ENCODE measurements around the gene PRDM13. TPM values are rescaled to one million over a fixed set of nuclear protein-coding genes. Genes with fewer than 3 reads are reported as not detected.
A peak's percentile ranks its signal among the peaks of the same experiment; 100 is the strongest.

The PRDM13 gene
- not detected for total RNA-seq
- polyA plus RNA-seq = not detected
- total RNA-seq = 0 to 0.50 (median 0) reads per million in 6 experiments

DNA sequence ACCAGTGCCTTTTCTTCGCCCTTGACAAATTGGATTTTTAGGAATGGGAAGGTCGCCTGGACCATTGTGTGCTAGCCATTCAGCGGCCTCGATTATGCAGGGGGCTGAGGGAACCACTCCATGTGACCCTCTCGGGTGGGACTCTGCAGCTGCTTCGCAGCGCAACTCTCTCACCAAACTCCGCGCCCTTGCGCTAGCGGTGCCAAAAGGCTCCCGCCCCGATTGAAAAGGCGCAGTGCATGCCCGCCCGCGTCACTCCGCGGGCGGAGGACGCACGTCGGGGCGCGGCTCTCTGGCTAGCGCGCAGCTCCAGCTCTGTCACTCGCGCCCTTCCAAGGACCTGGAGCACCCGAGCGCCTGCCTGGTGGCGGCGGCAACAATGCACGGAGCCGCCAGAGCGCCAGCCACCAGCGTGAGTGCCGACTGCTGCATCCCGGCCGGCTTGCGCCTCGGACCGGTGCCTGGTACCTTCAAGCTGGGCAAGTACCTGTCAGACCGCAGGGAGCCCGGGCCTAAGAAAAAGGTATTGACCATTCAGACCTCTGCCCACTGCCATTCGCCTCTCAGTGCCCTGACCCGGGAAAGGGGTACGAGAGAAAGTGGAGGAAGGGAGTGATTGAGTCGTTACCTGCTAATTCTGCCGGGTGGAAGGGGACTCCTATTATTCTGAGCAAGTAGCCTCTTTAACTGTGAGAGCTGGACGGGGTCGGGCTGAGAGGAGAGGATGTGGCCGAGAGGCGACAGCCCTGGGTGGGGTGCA is at the start of gene PRDM13:
TSS of gene PRDM13 (plus strand) at position 178 of the 760 bp plus-strand sequence. CDS start at position 380, 202 bp downstream.
- peaks cover 2 to 18% (median 14%) of the 10 kb centered on the region in 3 donors for H3K36me3 Mint-ChIP-seq
- no peak for DNase-seq
- peaks cover 16 to 50% (median 41%) of the 10 kb centered on the region in 4 donors for H3K4me1 Mint-ChIP-seq
- H3K27me3 Mint-ChIP-seq = peaks cover 62 to 98% (median 86%) of the 10 kb centered on the region in 5 donors
- POLR2A ChIA-PET = no interaction called here
- peak within 1 kb of the TSS in 2 of 10 donors; percentile 22 to 48 for H3K4me3 Mint-ChIP-seq
- H3K27ac Mint-ChIP-seq = peak within 1 kb of the TSS in 2 of 10 donors; percentile 9 to 29
- H3K9me3 Mint-ChIP-seq = peaks cover 0 to 25% (median 11%) of the 10 kb centered on the region in 9 donors
- ATAC-seq = no peak

DNA sequence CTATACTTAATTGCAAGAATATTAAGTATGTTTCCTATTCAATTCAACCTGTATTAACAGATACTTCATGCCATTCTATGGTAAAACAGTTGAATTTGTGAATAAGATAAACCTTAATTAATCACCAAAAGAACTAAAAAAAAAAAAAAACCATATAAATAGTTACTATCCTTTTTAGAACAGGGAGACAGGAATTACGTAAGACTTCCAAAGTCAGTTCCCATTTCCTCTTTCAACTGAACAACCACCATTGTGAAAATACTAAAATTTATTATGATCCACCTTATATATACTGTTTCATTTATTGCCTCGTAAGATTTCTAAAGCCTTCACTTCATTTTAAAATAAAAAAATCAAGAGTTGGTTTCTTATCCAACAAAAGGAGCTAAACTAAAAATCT is 47.6 kb upstream of the PRDM13 start:
- POLR2A ChIA-PET = no interaction called here
- H3K36me3 Mint-ChIP-seq = peaks cover 20 to 75% (median 32%) of the 10 kb centered on the region in 3 donors
- ATAC-seq = no peak

DNA sequence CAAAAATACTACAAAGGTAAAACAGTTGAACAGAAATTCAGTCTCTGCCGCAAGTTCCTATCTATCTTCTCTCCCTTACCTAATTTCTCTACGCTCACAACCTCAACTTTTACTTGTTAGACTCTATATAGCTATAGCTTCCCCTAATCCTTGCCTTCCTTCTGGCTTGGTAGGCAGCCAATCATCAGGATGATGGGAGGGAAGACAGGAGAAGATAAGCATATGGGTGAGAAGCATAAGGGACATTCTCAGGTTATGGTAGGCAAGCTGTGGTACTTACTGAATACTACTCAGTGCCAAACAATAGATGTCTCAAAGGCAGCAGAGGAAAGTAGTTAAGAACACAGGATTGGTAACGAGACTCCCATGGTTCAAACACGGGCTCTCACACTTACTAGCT is 46.0 kb upstream of the PRDM13 start:
- peaks cover 4 to 24% (median 16%) of the 10 kb centered on the region in 4 donors for H3K4me1 Mint-ChIP-seq
- POLR2A ChIA-PET = interaction anchor here (0.5 kb wide), 1 partner anchor 12 kb away, joined by 4 read pairs; no protein-coding TSS in a partner anchor
- H3K27me3 Mint-ChIP-seq = no peaks in the 10 kb centered on the region
- no peak overlapping the region for H3K4me3 Mint-ChIP-seq
- no peak overlapping the region for H3K27ac Mint-ChIP-seq
- no peak for DNase-seq
- ATAC-seq = no peak
- peaks cover 13 to 62% (median 27%) of the 10 kb centered on the region in 3 donors for H3K36me3 Mint-ChIP-seq
- no peaks in the 10 kb centered on the region for H3K9me3 Mint-ChIP-seq

More for the DNA sequence above, 47.6 kb upstream of the PRDM13 start:
- Mint-ChIP-seq H3K4me1 (peaks cover 4 to 13% (median 9%) of the 10 kb centered on the region in 4 donors), H3K4me3 (no peak overlapping the region), H3K9me3 (no peaks in the 10 kb centered on the region), H3K27me3 (no peaks in the 10 kb centered on the region), H3K27ac (no peak overlapping the region)
- DNase-seq = no peak

DNA sequence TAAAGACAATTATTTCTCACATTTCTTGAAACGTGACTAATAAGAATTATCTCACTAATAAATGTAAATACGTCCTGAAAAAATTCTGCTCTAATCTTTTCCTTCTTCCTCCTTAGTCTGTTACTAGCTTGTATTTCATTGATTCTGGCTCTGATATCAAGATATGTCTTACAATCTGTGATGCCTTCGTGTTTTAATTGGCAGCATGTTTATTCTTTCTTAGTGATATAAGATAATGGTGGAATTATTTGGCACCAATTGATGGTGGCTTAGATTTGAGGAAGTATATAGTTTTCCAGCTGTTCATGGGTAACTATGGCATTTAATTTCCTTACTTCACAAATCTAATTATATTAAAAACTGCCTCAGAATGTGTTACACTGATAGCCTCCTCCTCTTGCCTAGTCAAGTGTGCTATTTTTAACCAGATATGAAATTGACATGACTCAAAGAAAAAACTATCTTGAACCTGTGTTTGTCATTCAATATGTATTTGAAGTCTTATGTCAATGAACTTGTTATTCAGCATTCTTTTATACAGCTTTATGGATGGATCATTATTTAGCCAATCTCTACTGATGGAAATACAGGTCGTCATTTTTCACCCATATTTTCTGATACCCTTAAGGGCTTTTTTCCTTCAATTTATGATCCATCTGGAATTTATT is 43.4 kb upstream of the PRDM13 start:
- peaks cover 10 to 45% (median 32%) of the 10 kb centered on the region in 4 donors for H3K4me1 Mint-ChIP-seq
- no peak overlapping the region for H3K27ac Mint-ChIP-seq
- ATAC-seq (no peak), DNase-seq (no peak)
- H3K9me3 Mint-ChIP-seq = no peaks in the 10 kb centered on the region
- H3K4me3 Mint-ChIP-seq = no peak overlapping the region
- POLR2A ChIA-PET = no interaction called here
- peaks cover 0 to 39% (median 5%) of the 10 kb centered on the region in 3 donors for H3K36me3 Mint-ChIP-seq
- no peaks in the 10 kb centered on the region for H3K27me3 Mint-ChIP-seq

DNA sequence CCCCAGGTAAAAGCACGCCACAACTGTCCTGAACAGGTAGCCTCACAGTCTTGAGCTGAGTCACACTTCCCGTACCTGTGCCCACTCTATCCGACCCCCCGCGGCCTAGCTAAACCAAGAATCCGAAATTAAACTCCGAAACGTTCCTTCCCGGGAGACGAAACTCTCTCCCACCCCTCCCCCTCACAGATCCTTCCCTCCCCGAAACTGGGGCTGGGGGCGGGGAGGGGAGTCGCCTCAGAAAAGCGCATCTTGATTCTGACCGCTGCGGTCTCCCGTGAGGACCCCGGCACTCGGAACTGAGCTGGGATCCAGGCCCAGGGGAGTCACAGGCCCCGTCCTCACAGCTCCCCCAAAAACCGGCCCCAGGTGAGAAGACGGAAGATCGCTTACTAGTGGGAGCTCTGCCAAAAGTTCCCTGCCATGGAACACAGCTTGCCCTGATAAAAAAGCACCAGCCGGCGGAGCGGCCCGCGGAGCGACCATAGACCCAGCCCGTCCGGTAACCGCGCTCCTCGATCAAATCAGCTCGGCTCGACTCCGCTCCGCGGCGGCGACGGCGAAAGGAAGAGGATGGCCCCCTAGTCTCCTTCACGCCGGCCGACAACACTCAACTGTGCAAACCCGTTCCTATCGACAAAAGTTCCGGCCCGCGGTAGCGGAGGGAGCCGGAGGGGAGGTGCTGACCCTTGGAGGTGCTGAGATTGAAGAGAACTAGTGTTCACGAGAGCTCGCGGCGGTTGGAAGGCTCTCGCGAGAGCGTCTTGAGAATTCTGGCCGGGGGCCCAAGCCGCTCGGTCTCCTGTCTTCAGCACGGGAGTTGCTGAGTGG is 38.3 kb upstream of the PRDM13 start, which contains the start of gene CCNC:
TSS of gene CCNC (minus strand) at position 558 of the 831 bp plus-strand sequence. CDS start at position 425, 133 bp downstream.
- no peaks in the 10 kb centered on the region for H3K27me3 Mint-ChIP-seq
- no peaks in the 10 kb centered on the region for H3K9me3 Mint-ChIP-seq
- peaks cover 13 to 45% (median 31%) of the 10 kb centered on the region in 4 donors for H3K4me1 Mint-ChIP-seq
- H3K4me3 Mint-ChIP-seq = peak within 1 kb of the TSS; percentile 94 to 100 (median 99)
- POLR2A ChIA-PET = interaction anchor here (0.8 to 2.3 kb wide), 10 partner anchors 18 to 1313 kb away, joined by 3 to 24 read pairs (median 4); partner anchors contain the start of genes ASCC3, COQ3 and PNISR
- peak within 1 kb of the TSS; percentile 93 to 99 (median 96) for H3K27ac Mint-ChIP-seq
- DNase-seq (peak; percentile 71 to 92 (median 89)), ATAC-seq (peak; percentile 92 to 94)
- H3K36me3 Mint-ChIP-seq = peaks cover 1 to 5% (median 4%) of the 10 kb centered on the region in 3 donors

DNA sequence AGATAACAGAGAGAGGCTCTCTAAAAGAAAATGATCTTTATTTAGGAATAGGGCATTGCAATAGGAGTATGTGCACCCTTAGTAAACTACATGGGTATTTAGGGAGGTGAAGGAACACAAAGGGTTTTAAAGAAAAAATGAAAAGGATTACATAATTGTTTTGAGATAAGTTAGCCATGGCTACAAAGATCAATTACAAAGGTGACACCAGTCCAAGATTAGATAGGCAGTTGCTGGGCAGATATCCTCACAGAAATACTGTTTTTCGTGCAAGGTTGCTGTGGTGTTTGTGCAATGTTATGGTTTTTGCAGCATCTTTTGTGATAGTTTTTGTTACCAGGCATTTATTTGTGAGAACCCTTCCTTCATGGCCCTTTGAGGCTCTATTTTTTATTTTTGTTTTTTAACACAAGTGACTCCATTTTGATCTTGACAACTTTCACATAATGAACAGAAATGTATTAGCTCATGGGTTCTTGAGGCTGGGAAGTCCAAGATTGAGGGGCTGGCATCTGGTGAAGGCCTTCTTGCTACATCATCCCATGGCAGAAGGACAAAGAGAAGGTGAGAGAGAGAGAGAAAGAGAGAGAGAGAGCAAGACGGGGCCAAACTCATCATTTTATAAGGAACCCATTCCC is 32.5 kb upstream of the PRDM13 start:
- Mint-ChIP-seq H3K27me3 (peaks cover 6 to 29% (median 12%) of the 10 kb centered on the region in 5 donors), H3K36me3 (no peaks in the 10 kb centered on the region), H3K9me3 (no peaks in the 10 kb centered on the region), H3K27ac (no peak overlapping the region), H3K4me3 (no peak overlapping the region), H3K4me1 (no peaks in the 10 kb centered on the region)
- ATAC-seq (no peak), DNase-seq (no peak)
- POLR2A ChIA-PET = no interaction called here

DNA sequence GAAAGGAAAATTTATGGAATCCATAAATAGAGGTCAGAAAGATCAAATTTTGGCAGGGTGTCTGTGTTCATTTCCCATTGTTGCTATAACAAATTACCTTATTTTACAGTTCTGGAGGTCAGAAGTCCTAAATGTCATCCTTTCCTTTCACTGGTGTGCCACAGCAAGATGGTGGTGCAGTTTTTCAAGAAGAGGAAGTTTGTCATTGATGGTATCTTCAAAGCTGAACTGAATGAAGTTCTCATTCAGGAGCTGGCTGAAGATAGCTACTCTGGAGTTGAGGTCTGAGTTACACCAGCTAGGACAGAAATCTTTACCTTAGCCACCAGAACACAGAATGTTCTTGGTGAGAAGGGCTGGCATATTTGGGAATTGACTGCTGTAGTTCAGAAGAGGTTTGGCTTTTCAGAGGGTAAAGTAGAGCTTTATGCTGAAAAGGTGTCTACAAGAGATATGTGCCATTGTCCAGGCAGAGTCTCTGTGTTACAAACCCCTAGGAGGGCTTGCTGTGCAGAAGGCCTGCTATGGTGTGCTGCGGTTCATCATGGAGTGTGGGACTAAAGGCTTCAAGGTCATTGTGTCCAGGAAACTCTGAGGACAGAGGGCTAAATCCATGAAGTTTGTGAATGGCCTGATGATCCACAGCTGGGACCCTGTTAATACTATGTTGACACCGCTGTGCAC is 30.9 kb upstream of the PRDM13 start:
- POLR2A ChIA-PET = no interaction called here
- DNase-seq (no peak), ATAC-seq (no peak)
- Mint-ChIP-seq H3K36me3 (no peaks in the 10 kb centered on the region), H3K4me1 (no peaks in the 10 kb centered on the region), H3K9me3 (no peaks in the 10 kb centered on the region), H3K27me3 (peaks cover 9 to 44% (median 25%) of the 10 kb centered on the region in 5 donors), H3K4me3 (no peak overlapping the region), H3K27ac (no peak overlapping the region)

DNA sequence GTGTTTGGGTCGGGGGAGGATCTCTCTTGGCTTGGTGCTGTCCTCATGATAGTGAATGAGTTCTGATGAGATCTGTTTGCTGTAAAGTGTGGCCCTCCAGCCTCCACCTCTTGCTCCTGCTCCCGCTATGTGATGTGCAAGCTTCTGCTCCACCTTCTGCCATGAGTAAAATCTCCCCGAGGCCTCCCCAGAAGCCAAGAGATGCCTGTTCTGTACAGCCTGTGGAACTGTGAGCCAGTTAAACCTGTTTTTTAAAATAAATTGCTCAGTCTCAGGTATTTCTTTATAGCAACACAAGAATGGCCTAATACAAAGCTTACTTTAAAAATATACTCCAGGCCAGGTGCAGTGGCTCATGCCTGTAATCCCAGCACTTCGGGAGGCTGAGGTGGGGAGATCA is 26.9 kb upstream of the PRDM13 start:
- POLR2A ChIA-PET = no interaction called here
- H3K4me3 Mint-ChIP-seq = no peak overlapping the region
- H3K4me1 Mint-ChIP-seq = no peaks in the 10 kb centered on the region
- H3K27ac Mint-ChIP-seq = peak overlapping the region in 1 of 10 donors; percentile 33
- H3K9me3 Mint-ChIP-seq = no peaks in the 10 kb centered on the region
- ATAC-seq = no peak
- no peaks in the 10 kb centered on the region for H3K36me3 Mint-ChIP-seq
- peaks cover 15 to 63% (median 42%) of the 10 kb centered on the region in 5 donors for H3K27me3 Mint-ChIP-seq
- DNase-seq = no peak

DNA sequence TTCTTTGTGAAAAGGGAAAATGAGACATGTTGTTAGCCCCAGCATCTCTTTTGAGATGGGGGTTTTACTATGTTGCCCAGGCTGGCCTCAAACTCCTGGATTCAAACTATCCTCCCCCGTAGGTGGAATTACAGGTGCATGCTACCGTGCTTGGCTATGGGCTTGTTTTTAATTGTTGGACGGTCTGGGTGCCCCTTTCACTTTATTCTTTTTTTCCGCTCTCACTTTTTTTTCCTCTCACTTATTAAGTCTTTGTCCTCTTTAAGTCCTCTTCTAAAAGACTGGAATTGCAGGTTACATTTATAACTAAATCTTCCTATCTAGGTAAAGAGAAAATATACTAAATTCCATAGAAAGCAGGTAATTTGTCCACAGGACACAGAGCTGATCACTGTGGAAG is 18.8 kb upstream of the PRDM13 start:
- Mint-ChIP-seq H3K27me3 (peaks cover 37 to 70% (median 62%) of the 10 kb centered on the region in 5 donors), H3K4me3 (peak overlapping the region in 3 of 10 donors; percentile 1 to 89 (median 77)), H3K36me3 (no peaks in the 10 kb centered on the region), H3K9me3 (no peaks in the 10 kb centered on the region), H3K27ac (no peak overlapping the region), H3K4me1 (peaks cover 5 to 28% (median 26%) of the 10 kb centered on the region in 4 donors)
- ATAC-seq (no peak), DNase-seq (no peak)
- POLR2A ChIA-PET = interaction anchor here (0.9 kb wide), 1 partner anchor 18 kb away, joined by 3 read pairs; no protein-coding TSS in a partner anchor

DNA sequence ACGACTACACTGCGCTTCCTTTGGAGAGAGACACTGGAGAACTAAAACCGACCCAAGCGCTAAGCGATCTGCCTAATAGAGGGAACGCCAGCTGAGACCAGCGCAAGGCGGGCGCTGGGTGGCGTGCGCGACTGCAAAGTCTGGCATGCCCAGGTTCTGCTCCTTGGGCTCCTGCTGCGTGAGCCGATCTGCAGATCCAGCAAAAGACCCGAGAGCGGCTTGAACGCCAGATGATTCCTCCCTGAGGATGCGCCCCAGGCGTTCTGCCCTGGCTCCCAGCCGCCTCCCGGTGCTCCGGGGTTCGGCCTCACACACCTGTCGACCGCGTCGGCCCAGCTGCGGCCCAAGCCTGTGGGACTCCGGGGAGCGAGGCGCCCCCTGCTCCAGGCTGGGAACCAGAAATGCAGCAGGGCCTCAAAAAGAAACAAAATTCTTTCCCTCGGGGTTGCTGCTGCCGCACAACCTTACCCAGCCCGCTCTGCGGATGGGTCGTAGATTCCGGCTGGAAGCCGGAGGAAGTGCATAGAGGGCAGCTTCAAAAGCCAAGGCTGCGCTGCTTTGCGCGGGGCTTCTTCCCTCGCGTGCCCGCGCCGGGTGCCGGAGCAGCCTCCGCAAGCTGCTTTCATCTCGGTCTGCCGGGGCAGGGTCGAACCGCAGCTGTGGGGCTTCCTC is 17.9 kb upstream of the PRDM13 start:
- peak overlapping the region in 4 of 10 donors; percentile 20 to 57 (median 40) for H3K27ac Mint-ChIP-seq
- H3K4me3 Mint-ChIP-seq = peak overlapping the region; percentile 77 to 92 (median 90)
- H3K4me1 Mint-ChIP-seq = peaks cover 5 to 28% (median 26%) of the 10 kb centered on the region in 4 donors
- POLR2A ChIA-PET = interaction anchor here (0.9 to 1.1 kb wide), 2 partner anchors 17 to 20 kb away, joined by 3 to 4 read pairs; partner anchors contain the start of gene CCNC
- peak; percentile 38 to 78 (median 52) for DNase-seq
- H3K36me3 Mint-ChIP-seq = no peaks in the 10 kb centered on the region
- ATAC-seq = peak; percentile 89 to 92
- peaks cover 0 to under 1% (median 0%) of the 10 kb centered on the region in 9 donors for H3K9me3 Mint-ChIP-seq
- peaks cover 36 to 70% (median 64%) of the 10 kb centered on the region in 5 donors for H3K27me3 Mint-ChIP-seq

DNA sequence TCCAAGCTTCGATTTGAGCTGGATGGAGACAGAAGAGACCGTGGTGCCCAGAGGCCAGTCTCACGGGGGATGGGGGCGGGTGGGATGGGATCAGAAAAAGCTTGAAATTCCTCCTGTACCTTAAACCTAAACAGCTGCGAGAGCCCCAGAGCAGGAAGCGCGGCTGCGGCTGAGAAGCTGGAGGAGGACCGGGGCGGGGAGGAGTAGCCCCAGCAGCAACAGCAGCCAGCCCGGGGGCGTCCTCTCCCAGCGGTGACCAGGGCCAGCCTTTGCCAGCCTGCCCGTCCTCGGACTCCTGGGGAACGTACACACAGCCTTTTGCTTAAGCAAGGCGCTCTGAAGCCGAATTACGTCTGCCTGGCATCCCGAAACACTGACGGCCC is 17.4 kb upstream of the PRDM13 start:
- DNase-seq (no peak), ATAC-seq (peak; percentile 18 to 26)
- peaks cover 39 to 75% (median 67%) of the 10 kb centered on the region in 5 donors for H3K27me3 Mint-ChIP-seq
- peaks cover 5 to 28% (median 26%) of the 10 kb centered on the region in 4 donors for H3K4me1 Mint-ChIP-seq
- no peaks in the 10 kb centered on the region for H3K36me3 Mint-ChIP-seq
- peaks cover 0 to 4% (median 0%) of the 10 kb centered on the region in 9 donors for H3K9me3 Mint-ChIP-seq
- peak overlapping the region in 2 of 10 donors; percentile 20 to 57 for H3K27ac Mint-ChIP-seq
- peak overlapping the region; percentile 77 to 92 (median 90) for H3K4me3 Mint-ChIP-seq
- POLR2A ChIA-PET = interaction anchor here (1.1 kb wide), 1 partner anchor 21 kb away, joined by 4 read pairs; the partner anchor contains the start of gene CCNC
